DND-41 (cell line): ENCODE results near the gene PNMT.

ENCODE experiments used
- ATAC-seq: fragments of 200-7000 bp; cut with Tn5 transposase; 3 replicates; pipeline ENCODE4 v1.9.1; 2021; ENCODE audit warnings: low read depth; ENCODE audit not compliant: insufficient read depth
- DNase-seq: peaks from one replicate; pipeline ENCODE4 v3.0.0-alpha.2; 2020
- H2AFZ ChIP-seq: 2 replicates; pipeline ENCODE4 v1.6.0; 2012; ENCODE audit warnings: low read depth, low read length
- H3K27ac ChIP-seq: 2 replicates; pipeline ENCODE4 v1.5.1; 2012; ENCODE audit warnings: low read length, inconsistent platforms
- H3K27me3 ChIP-seq: fragments of 200-600 bp; sonication (generic); 2 replicates; pipeline ENCODE4 v1.6.0; 2012; ENCODE audit warnings: low read length, mild to moderate bottlenecking, inconsistent platforms; ENCODE audit not compliant: insufficient read depth, poor library complexity
- H3K36me3 ChIP-seq: 2 replicates; pipeline ENCODE4 v1.5.1; 2012; ENCODE audit warnings: low read length, inconsistent platforms; ENCODE audit not compliant: insufficient read depth
- H3K4me1 ChIP-seq: 2 replicates; pipeline ENCODE4 v1.5.1; 2012; ENCODE audit warnings: mild to moderate bottlenecking, low read length; ENCODE audit not compliant: insufficient read depth
- H3K4me2 ChIP-seq: 2 replicates; pipeline ENCODE4 v1.6.0; 2012; ENCODE audit warnings: mild to moderate bottlenecking, moderate library complexity, low read length, inconsistent platforms; ENCODE audit not compliant: insufficient read depth
- H3K4me3 ChIP-seq, 2 experiments: fragments of 200-600 bp in 1 of 2; shearing (Covaris generic) in 1 of 2; 2 replicates each; pipeline ENCODE4 v1.5.1; 2012 to 2016; ENCODE audit warnings: inconsistent platforms in 2 of 2, low read length in 2 of 2, mild to moderate bottlenecking in 2 of 2, low read depth in 1 of 2, moderate library complexity in 1 of 2
- H3K79me2 ChIP-seq: 2 replicates; pipeline ENCODE4 v1.6.0; 2012; ENCODE audit warnings: low read length, inconsistent platforms; ENCODE audit not compliant: insufficient read depth
- H3K9ac ChIP-seq: 2 replicates; pipeline ENCODE4 v1.6.0; 2012; ENCODE audit warnings: low read depth, mild to moderate bottlenecking, inconsistent platforms, low read length, moderate library complexity
- H3K9me3 ChIP-seq: 2 replicates; pipeline ENCODE4 v1.5.1; 2012; ENCODE audit warnings: low read length, moderate library complexity, mild to moderate bottlenecking, inconsistent platforms; ENCODE audit not compliant: insufficient read depth, severe bottlenecking
- H4K20me1 ChIP-seq: 2 replicates; pipeline ENCODE4 v1.6.0; 2012; ENCODE audit warnings: low read length; ENCODE audit not compliant: insufficient read depth
- CTCF ChIP-seq: IDR thresholded peaks from 2 replicates; pipeline ENCODE4 v1.5.1; 2012; ENCODE audit warnings: borderline replicate concordance, low read length, moderate library complexity, mild to moderate bottlenecking; ENCODE audit not compliant: poor library complexity, severe bottlenecking; ENCODE audit errors: extremely low read depth
- EZH2 ChIP-seq: IDR thresholded peaks from 3 replicates; pipeline ENCODE4 v1.6.1; 2012; ENCODE audit warnings: borderline replicate concordance, low read depth, mild to moderate bottlenecking, moderate library complexity, low read length, inconsistent platforms; ENCODE audit not compliant: severe bottlenecking

PNMT gene

GRCh38 chr17:39671651-39672521 is 3.6 kb downstream of the PNMT start:
- no peaks in the 10 kb centered on the region for H3K4me1 ChIP-seq
- DNase-seq (peak; percentile 17), ATAC-seq (peak; percentile 52; the same call in 1 of the 3 replicates)
- H3K4me3 ChIP-seq: no peak overlapping the region
- H3K9ac ChIP-seq: no peak overlapping the region
- no peak for TF ChIP-seq EZH2
- peak; percentile 62 for TF ChIP-seq CTCF
- no peaks in the 10 kb centered on the region for H3K27me3 ChIP-seq
- H3K4me2 ChIP-seq: no peak overlapping the region
- H3K9me3 ChIP-seq: no peaks in the 10 kb centered on the region
- H3K27ac ChIP-seq: no peak overlapping the region
- H3K36me3 ChIP-seq: 0 out of 2 replicates have a peak, but pooled peaks cover 5% of the 10 kb centered on the region
- H3K79me2 ChIP-seq: no peaks in the 10 kb centered on the region
- 0 out of 2 replicates have a peak, but pooled peaks cover 3% of the 10 kb centered on the region for H4K20me1 ChIP-seq
- no peak overlapping the region for H2AFZ ChIP-seq

GRCh38 chr17:39672522-39673334 is 4.5 kb downstream of the PNMT start:
- TF ChIP-seq CTCF: no peak
- TF ChIP-seq EZH2: no peak
- Histone ChIP-seq H3K9ac (no peak overlapping the region), H3K79me2 (no peaks in the 10 kb centered on the region), H4K20me1 (0 out of 2 replicates have a peak, but pooled peaks cover 3% of the 10 kb centered on the region), H2AFZ (no peak overlapping the region), H3K27me3 (no peaks in the 10 kb centered on the region), H3K4me2 (no peak overlapping the region), H3K27ac (no peak overlapping the region), H3K9me3 (no peaks in the 10 kb centered on the region), H3K4me3 (no peak overlapping the region), H3K4me1 (no peaks in the 10 kb centered on the region), H3K36me3 (0 out of 2 replicates have a peak, but pooled peaks cover 5% of the 10 kb centered on the region)
- ATAC-seq (no peak), DNase-seq (no peak)

DNA sequence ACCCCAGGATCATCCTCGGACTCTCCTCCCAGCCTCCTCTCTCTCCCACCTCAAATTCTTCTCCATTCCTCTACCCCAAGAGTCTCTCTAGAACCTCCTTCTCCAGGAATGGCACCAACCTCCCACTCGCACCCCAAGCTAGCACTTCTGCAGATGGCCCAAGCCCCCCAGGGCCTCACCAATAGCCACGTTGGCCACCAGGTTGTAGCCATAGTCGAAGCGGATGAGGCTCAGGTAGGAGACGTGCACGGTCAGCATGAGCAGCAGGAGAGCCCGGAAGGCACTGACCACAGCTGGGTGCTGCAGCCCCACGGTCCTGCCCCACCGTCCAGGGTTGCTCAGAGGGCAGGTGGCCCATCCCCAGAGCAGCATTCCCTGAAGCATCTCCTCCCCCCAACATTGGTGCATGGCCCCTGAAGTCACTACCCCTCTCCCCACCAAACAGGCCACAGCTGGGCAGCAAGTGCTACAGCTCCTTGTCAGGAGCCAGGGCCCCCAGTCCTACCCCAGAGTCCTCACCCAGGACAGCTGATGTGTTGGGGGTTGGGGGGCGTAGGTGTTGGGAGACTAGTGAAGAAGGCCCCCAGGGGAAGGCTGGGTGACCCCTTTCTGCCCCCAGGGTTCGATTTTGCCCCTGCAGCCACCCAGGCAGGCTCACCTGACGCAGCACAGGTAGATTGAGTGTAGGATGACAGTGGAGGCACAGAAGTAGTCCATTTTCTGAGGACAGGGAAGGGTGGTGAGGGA is 5.3 kb downstream of the PNMT start:
- H3K9ac ChIP-seq: no peak overlapping the region
- no peak for TF ChIP-seq CTCF
- no peak for TF ChIP-seq EZH2
- H3K27ac ChIP-seq: no peak overlapping the region
- no peaks in the 10 kb centered on the region for H3K9me3 ChIP-seq
- H3K27me3 ChIP-seq: no peaks in the 10 kb centered on the region
- H3K4me3 ChIP-seq: no peak overlapping the region
- H3K36me3 ChIP-seq: 0 out of 2 replicates have a peak, but pooled peaks cover 5% of the 10 kb centered on the region
- no peak overlapping the region for H3K4me2 ChIP-seq
- no peak overlapping the region for H2AFZ ChIP-seq
- H4K20me1 ChIP-seq: 0 out of 2 replicates have a peak, but pooled peaks cover 3% of the 10 kb centered on the region
- H3K4me1 ChIP-seq: no peaks in the 10 kb centered on the region
- DNase-seq: no peak
- H3K79me2 ChIP-seq: no peaks in the 10 kb centered on the region
- ATAC-seq: no peak
